CD4-positive, alpha-beta T cell treated with Interleukin-12 subunit alpha and Interleukin-12 subunit beta, for 1 hour (primary cell): ENCODE data around the gene BBS1.

ENCODE experiments used
- DNase-seq: peaks from one replicate; pipeline ENCODE4 v3.0.0-alpha.2; 2020

BBS1 gene

GRCh38 chr11:66477263-66478201 is 32.9 kb upstream of the BBS1 start:
- DNase-seq = no peak

- peak; percentile 42 for DNase-seq
Measured at GRCh38 chr11:66478729-66479393, 31.6 kb upstream of the BBS1 start.

GRCh38 chr11:66479394-66480116 is 30.9 kb upstream of the BBS1 start:
- no peak for DNase-seq

- peak; percentile 95 for DNase-seq
Measured at GRCh38 chr11:66480117-66480938, 30.1 kb upstream of the BBS1 start, which contains the start of gene DPP3. Gene DPP3 (plus strand): TSS chr11:66480434. CDS start chr11:66482201, 1,767 bp downstream.

DNA sequence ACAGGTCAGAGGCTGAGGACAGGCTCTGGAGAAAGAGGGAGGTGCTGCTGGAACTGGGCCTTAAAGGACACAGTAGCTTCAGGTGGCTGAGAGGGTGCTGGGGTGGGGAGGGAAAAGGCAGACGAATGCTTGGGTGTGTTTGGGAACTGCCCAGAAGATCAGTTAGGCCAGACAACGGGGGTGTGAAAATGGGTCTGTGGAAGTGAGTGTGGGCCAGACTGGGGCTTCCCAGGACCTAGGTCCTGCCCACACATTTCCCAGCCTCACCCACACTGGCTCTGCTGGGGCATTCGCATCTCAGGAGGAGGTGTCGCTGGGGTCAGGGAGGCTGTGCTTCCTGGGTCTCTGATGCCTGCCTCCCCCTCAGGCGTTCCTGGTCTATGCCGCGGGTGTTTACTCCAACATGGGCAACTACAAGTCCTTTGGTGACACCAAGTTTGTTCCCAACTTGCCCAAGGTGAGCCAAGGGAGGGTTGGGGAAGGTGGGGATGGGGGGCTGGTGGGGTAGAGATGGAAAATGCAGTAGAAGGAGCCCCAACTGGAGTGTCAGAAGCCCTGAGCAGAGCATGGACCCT is 25.5 kb upstream of the BBS1 start:
- no peak for DNase-seq

DNA sequence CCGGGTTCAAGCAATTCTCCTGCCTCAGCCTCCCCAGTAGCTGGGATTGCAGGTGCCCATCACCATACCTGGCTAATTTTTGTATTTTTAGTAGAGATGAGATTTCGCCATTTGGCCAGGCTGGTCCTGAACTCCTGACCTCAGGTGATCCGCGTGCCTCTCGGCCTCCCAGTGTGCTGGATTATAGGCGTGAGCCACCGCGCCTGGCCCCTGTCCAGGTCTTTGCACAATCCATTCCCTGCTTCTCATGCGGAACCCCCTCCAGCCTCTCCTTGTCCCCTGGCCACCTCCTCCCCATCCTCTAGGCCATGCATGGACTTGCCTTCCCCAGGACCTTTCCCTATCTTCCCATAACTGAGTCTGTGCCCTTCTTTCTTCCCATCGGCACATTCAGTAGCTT is 21.5 kb upstream of the BBS1 start:
- no peak for DNase-seq

DNA sequence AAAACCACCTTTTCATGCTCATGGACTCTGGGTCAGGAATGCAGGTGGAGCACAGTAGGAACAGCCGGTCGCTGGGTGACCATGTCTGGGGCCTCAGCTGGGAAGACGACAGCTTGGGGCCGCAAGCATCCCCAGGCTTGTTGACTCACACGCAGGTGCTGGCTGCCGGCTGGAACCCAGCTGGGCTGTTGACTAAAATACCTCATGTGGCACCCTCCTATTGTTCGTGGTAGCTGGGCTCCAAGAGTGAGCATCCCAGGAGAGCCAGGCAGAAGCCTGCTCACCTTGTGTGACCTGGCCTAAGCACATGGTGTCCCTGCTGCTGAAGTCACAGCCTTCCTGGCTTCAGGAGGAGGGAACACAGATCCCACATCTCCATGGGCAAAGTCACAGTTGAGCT is 20.8 kb upstream of the BBS1 start:
- DNase-seq = no peak

GRCh38 chr11:66491315-66491935 is 19.0 kb upstream of the BBS1 start:
- no peak for DNase-seq

DNA sequence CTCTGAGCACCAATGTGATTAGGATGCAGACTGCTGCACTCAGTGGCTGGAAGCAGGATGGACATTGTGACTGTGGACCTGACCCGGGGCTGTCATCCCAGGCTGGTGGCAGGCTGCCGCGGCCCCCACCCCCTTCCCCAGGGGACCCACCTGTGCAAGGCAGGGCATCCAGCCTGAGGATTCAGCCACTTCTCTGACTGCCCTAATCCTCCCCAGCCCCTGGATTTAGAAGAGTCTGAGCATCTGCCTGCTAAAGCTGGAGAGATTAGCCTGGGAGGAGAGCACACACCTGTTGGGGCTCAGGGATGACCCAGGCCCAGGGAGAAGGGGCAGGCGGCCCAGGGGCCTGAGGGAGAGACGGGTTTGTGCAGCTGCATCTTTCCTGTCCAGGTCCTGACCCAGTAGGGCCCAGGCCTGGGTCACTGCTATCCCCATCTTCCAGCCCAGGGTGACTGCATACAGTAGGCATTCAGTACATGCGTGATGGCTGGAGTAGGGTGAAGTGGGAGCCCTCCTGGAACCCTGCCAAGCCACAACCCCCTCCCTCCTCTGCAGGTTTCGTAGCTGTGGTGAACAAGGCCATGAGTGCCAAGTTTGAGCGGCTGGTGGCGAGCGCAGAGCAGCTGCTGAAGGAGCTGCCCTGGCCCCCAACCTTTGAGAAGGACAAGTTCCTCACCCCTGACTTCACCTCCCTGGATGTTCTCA is 18.1 kb upstream of the BBS1 start:
- DNase-seq = no peak

- DNase-seq = no peak
Measured at GRCh38 chr11:66493130-66493529, 17.3 kb upstream of the BBS1 start.

DNA sequence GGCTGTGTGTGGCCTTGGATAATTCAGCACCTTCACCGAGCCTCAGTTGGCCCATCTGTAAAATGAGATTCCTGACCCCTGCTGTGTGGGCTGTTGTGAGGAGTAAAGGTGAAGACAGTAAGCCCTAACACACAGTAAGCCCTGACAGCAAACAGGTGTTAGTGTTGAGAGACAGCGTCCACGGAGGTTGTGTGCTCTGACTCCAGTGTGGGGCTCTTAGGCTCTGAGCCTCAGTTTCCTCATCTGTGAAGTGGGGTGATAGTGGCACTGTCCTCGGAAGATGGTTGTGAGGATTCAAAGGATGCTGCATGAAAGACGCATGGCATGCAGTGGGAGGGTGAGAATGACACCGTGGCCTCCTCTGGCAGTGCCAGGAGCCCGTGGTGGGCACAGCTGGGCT is 16.0 kb upstream of the BBS1 start:
- DNase-seq = no peak

GRCh38 chr11:66494935-66495334 is 15.5 kb upstream of the BBS1 start:
- DNase-seq = no peak

- no peak for DNase-seq
Measured at GRCh38 chr11:66495401-66495854, 15.0 kb upstream of the BBS1 start.

- DNase-seq = no peak
Measured at GRCh38 chr11:66497206-66497605, 13.2 kb upstream of the BBS1 start.

- no peak for DNase-seq
Measured at GRCh38 chr11:66498506-66498905, 11.9 kb upstream of the BBS1 start.

GRCh38 chr11:66505276-66505816 is 5.1 kb upstream of the BBS1 start:
- DNase-seq = no peak

- no peak for DNase-seq
Measured at GRCh38 chr11:66509131-66509561, 1.3 kb upstream of the BBS1 start.

DNA sequence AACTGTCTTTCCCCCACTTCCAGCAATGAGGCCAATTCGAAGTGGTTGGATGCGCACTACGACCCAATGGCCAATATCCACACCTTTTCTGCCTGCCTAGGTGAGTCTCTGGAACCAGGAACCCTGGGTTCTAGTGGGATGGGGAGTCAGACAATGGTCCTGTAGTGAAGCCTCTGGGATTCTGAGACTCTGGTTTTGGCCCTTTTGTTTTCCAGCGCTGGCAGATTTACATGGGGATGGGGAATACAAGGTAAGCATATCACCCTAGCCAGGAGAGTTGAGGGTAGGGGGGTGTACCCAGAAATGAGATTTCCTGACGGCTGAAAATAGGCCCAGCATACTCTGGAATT is 530 bp downstream of the BBS1 start:
- no peak for DNase-seq

GRCh38 chr11:66523611-66524010 is 13.2 kb downstream of the BBS1 start:
- DNase-seq = no peak

- no peak for DNase-seq
Measured at GRCh38 chr11:66524304-66525040, 14.0 kb downstream of the BBS1 start.
